Measurements from ENCODE around the gene FGF22.
"Not testable (repeated sequence)": the region's sequence is repeated elsewhere in the genome, so short reads cannot be mapped to it uniquely, and the experiment has no call there.

The FGF22 gene

DNA sequence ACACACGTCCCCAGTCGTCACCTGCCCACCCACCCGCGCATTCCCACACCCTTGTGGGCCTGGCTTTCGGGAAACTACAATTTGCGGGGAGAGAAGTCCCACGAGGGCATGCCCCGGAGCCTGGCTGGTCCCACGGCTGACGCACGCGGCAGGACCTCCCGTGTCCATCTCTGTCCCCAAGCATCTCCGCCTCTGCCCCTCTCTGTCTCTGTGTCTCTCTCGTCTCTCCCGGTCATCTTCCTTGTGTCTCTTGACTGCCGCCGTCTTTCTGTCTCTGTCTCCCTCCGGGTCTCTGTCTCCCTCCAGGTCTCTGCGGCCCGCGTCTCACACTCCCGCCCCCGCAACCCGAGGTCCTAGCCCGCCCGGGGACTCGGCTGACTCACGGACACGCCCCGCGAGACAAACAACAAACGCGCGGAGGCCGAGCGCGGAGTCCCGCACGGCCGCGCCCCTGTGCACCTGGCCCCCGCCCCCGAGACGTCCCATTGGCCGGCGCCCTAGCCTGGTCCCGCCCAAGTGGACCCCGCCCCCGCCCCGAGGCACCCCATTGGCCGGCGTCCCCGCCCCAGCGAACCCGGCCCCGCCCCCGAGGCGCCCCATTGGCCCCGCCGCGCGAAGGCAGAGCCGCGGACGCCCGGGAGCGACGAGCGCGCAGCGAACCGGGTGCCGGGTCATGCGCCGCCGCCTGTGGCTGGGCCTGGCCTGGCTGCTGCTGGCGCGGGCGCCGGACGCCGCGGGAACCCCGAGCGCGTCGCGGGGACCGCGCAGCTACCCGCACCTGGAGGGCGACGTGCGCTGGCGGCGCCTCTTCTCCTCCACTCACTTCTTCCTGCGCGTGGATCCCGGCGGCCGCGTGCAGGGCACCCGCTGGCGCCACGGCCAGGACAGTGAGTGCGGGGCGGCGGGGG lies at the start of gene FGF22:
TSS of gene FGF22 (plus strand) at position 627 of the 908 bp plus-strand sequence. CDS start at position 674, 47 bp downstream.
- DNase-seq, result peak; percentile 94

DNA sequence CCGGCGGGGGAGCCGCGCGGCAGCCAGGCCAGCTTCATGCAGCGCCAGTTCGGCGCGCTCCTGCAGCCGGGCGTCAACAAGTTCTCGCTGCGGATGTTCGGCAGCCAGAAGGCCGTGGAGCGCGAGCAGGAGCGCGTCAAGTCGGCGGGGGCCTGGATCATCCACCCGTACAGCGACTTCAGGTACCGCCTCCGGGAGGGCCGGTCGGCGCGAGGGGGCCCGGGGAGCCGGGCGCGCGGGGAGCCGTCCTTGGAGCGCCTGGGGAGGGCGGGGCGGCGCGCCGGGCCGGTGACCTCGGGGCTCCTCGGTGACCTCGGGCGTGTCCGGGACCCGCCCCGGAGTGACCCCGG lies 49.3 kb upstream of the FGF22 start:
- DNase-seq, result no peak

DNA sequence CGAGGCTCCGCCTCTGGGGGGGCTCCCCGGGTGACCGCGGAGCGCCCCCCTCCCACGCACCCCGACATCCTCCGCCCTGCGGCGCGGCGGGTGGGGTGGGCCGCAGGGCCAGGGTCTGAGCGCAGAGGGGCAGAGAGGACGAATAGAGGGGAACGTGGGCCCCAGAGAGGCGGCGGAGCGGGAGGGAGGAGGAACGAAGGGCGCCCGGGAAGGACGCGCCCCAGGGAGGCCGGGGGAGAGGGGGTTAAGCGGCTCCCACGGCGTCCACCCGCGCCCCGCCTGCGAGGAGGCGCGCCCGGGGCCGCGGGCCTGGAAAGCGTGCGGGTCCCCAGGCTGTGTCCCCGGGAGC lies 49.0 kb upstream of the FGF22 start:
- DNase-seq, result no peak

DNA sequence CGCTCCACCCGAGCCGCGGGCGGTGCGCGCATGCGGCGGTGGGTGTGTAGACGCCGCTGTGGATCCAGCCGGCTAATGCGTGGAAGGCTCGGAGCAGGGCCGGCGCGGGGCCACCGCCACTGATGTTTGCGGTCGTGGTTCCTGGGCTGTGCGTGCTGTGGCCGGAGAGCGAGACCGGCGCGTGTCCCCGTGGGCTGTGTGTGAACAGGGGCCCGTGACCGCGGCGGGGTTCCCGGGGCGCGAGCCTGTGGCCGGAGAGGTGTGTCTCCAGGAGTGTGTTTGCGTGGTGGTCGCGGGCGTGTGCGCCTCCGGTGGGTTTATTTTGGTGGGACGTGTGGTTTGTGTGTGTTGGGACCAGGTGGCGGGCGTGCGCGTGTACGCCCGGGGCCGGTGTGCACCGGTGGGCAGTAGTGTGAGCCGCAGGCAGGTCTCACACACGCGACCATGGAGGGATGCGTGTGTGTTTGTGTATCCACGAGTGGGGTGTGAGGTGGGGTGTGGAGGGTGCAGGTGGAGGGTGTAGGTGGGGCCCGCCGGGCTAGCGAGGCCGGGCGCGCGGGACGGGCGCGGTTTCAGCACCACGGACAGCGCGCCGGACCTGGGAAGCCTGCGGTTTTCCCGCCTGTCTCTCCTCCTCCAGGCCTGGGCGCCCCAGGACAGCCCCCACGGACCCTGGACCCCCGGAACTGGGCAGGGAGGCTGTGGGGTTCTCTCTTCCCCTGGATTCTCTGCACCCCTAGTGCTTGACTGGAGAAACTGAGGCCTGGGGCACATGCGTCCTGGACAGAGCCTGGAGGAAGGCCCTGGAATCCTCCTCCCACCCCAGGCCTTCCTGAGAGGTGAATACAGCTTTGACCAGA lies 48.4 kb upstream of the FGF22 start:
- DNase-seq, result no peak

DNA sequence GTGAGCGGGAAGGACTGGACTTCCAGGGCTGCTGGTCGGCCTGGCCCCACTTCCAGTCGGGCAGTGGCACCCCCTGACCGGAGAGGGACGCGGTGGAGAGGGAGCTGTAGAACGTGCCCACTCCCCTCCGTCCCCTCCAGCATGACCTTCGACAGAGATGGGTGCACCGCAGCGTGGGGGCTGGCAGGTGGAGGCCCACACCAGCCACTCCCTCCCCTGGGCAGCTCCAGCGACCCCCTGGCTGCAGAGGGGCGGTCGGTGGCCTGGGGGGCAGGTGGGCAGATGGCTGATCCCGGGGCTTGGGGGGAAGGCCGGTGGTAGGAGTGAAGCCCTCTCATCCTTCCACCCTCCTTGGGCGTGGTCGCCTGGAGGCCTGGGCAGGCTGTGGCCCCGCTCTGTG lies 47.6 kb upstream of the FGF22 start:
- no peak for DNase-seq

DNA sequence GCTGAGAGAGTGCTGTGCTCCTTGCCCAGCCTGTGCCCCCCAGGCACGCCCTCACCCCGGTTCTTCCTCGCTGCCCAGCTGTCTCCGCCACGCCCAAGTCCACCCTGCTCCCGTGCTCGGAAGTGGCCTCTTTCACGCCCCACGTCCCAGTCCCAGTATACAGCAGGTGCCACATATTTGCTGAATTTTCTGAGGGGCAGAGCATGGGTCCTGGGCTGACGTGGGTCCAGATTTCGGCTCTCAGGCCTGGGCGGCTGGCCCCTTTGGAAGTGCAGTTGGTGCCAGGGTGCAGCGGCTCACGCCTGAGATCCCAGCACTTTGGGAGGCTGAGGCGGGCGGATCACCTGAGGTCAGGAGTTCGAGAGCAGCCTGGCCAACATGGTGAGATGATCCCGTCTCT lies 46.6 kb upstream of the FGF22 start:
- no peak for DNase-seq

DNA sequence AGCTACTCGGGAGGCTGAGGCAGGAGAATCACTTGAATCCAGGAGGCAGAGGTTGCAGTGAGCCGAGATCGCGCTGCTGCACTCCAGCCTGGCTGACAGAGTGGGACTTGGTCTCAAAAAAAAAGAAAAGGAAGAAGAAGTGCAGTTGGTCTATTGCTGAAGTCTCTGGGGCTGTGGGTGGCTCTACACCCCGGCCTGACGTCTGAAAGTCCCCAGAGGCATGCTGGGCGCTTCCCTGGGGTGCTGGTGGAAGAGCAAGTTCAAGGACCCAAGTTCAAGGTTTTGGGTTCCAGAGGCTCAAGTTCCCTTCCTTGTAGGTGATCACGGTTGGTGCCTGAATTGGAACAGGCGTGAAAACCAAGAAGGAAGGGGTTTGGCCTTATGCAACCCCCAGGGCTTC lies 46.2 kb upstream of the FGF22 start:
- DNase-seq, result no peak

DNA sequence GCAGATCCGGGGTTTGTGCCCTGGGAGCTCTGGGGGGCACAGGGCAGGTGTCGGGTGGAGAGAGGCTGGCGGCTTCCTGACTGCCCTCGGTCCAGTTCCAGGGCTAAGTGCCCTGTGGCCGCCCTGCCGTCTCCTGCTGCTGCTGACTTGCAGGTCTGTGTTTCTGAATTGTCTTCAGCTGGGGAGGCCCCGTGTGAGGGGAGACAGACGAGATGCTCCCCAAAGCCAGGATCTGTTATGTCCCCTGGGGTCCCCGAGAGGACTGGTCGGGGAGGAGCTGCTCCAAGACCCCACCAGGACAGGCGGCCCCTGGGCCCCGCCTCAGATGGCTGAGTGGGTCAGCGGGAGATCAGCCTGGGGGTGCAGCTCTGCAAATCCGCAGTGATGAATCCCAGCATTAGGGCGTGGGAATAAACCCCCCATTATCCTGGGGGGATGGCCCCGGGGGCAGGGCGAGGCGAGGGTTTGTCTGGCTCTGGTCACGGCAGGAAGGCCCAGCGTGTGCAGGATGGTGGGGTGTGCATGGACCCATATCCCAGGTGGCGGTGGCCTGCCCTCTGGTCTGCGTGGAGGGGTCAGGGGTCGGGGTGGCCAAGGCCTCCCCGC lies 45.3 kb upstream of the FGF22 start:
- DNase-seq, result no peak

DNA sequence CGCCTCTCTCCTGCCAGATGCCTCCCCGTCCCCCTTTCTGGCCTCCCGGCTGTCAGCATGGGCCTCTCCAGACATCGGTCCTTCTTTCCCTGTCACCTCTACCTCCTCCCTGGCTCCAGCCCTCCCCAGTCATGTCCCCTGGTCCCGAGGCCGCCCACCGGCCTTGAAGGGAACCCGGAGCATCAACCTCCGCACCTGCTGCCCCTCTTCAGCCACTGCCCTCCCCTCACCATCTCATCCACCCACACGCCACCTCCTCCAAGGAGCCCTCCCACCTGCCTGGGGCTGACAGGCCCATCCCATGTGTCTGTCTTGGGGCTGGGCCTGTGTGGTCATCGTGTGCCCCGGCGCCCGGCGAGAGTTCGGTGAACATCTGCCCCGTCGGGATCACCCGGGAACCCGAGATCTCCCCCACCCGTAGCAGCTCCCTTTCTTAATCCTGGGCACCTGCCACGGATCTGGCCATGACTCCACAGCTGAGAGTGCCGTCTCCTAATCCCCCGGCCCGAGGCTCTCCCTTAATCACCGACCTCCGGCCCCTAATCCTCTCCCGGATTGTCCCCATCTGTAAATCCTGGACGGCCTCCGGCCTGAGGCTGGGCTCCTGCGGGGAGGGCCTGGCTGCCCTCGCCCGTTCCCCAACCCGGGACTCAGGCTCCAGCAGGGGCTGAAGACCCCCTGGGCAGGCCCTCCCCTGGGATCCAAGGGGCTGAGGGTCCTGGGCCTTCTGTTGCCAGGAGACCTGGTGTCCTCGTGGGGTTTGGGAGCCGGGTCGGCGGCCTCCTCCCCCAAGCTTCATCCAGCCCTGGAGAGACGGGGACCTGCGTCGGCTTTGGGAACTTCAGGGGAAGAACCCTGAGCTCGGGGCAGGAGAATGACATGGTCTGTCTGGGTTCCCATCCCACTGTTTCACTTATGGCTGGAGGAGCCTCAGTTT lies 44.1 kb upstream of the FGF22 start:
- no peak for DNase-seq

DNA sequence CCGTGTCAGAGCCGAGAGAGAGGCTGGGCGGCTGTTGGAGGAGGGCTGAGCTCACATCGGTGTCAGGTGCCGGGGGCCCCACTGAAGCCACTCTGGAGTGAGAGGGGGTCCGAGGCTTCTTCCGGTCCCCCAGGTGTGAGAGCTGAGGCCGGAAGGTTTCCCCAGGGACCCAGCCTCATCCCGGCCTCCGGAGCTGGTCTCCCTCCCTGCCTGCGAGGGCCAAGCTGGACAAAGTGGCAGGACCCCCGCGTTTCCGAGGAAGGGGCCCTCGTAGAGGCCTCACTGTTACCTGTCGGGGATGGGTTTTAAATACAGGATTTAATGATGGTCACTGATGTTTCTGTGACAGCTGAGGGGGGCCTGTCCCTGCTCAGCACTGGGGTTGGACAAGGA lies 43.4 kb upstream of the FGF22 start:
- DNase-seq, result no peak

DNA sequence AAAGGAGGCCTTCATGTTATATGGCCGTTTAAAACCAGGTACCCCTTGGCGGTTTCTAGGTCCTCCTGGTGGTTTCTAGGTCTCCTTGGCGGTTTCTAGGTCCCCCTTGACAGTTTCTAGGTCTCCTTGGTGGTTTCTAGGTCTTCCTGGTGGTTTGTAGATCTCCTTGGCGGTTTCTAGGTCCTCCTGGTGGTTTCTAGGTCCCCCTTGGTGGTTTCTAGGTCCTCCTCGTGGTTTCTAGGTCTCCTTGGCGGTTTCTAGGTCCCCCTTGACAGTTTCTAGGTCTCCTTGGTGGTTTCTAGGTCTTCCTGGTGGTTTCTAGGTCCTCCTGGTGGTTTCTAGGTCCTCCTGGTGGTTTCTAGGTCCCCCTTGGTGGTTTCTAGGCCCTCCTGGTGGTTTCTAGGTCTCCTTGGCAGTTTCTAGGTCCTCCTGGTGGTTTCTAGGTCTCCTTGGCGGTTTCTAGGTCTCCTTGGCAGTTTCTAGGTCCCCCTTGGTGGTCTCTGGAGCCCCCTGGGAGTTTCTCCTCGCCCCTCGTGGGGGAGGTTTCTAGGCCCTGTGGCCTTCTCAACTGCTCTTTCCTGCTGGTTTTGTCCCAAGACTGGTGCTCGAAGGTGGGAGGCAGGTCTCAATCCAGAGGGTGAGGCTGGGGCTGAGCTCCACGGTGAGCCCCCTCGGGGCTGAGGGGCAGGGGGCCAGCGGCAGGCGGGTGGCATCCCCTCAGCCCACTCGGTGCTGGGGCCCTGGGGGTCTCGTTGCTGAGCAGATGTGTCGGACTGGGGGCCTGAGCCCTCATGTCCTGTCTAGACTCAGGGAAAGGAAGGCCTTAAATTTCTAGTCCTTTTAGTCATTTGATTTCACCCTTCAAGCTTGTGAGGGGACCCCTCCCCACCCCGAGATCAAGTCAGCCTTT lies 42.0 kb upstream of the FGF22 start:
- DNase-seq, result no peak

DNA sequence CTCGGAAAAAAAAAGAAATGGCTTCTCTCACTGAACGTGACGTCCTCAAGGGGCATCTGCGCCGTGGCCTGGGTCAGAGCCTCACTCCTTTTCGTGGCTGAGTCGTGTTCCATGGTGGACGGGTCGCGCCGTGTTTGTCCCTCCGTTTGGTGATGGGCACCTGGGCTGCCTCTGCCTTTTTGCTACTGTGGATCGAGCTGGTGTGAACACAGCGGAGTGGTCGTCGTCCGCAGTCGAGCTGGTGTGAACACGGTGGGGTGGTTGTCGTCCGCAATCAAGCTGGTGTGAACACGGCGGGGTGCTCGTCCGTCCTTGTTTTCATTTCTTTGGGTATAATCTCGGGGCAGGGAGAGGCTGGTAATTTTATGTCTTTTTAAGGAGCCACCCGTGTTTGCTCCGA lies 38.4 kb upstream of the FGF22 start:
- DNase-seq, result no peak

DNA sequence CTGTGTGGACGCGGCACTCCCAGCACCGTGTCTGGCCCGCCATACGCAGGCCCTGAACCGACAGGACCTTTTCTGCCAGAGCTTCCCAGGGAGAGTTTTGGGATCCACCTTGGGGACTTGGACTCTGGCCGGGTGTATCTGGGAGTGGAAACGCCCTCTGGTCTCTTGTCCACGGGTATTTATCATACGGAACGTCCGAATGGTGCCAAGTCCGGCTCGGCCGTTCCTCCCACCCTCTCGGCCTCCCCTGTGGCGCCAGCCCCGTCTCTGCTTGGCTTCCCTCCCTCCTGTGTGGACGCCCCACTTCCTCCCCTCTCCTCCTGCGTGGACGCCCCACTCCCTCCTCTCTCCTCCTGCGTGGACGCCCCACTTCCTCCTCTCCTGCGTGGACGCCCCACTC lies 37.9 kb upstream of the FGF22 start:
- no peak for DNase-seq

DNA sequence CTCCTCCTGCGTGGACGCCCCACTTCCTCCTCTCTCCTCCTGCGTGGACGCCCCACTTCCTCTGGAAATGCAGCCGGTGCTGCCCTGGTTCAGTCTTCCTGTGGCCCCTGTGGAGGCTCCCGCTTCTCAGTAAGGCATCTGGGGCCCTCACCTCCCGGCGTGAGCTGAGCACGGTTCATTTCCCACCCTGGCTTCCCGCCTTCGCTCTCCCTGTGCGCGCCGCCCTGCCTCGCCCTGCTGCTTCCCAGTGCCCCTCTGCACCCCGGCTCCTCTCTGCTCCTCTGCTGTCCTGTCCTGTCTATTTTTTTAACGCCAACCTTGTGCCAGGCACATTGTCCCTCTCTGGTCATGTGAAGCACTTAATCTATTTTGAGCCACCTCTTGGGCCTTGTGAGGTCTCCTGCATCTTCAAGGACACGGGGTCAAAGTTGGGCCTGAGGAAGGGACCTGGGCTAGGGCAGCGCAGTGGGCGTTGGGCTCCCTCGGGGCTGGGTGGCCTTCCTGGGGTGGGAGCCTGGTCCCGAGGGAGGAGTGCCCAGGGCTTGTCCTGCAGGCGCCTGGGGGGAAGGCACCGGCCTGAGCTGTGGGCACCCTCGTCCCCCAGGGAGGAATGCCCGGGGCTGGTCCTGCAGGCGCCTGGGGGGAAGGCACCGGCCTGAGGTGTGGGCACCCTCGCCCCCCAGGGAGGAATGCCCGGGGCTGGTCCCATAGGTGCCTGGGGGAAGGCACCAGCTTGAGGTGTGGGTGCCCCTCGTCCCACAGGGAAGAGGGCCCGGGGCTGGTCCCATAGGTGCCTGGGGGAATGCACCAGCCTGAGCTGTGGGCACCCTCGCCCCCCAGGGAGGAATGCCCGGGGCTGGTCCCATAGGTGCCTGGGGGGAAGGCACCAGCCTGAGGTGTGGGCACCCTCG lies 37.0 kb upstream of the FGF22 start:
- DNase-seq, result no peak

DNA sequence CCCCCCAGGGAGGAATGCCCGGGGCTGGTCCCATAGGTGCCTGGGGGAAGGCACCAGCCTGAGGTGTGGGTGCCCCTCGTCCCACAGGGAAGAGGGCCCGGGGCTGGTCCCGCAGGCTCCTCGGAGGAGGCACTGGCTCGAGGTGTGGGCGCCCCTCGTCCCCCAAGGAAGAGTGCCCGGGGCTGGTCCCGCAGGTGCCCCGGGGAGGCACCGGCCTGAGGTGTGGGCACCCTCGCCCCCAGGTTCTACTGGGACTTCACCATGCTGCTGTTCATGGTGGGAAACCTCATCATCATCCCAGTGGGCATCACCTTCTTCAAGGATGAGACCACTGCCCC lies 36.4 kb upstream of the FGF22 start:
- DNase-seq, result not testable (repeated sequence)

DNA sequence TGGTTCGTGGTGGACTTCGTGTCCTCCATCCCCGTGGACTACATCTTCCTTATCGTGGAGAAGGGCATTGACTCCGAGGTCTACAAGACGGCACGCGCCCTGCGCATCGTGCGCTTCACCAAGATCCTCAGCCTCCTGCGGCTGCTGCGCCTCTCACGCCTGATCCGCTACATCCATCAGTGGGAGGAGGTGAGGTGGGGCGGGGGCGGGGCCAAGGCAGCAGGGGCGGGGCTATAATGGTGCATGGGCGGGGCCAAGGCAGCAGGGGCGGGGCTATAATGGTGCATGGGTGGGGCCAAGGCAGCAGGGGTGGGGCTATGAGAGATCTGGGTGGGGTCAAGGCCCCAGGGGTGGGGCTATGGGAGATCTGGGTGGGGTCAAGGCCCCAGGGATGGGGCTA lies 35.9 kb upstream of the FGF22 start:
- DNase-seq, result not testable (repeated sequence)

DNA sequence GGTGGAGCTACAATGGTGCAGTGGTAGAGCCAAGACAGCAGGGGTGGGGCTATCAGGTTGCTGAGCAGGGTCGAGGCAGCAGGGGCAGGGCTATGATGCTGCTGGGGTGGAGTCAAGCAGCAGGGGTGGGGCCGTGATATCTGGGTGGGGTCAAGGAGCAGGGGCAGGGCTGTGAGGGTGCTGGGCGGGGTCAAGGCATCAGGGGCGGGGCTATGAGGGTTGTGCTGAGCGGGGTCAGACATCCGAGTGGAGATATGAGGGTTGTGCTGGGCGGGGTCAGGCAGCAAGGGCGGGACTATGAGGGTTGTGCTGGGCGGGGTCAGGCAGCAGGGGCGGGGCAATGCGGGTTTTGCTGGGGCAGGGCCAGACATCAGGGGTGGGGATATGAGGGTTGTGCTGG lies 35.3 kb upstream of the FGF22 start:
- DNase-seq, result peak; percentile 6

DNA sequence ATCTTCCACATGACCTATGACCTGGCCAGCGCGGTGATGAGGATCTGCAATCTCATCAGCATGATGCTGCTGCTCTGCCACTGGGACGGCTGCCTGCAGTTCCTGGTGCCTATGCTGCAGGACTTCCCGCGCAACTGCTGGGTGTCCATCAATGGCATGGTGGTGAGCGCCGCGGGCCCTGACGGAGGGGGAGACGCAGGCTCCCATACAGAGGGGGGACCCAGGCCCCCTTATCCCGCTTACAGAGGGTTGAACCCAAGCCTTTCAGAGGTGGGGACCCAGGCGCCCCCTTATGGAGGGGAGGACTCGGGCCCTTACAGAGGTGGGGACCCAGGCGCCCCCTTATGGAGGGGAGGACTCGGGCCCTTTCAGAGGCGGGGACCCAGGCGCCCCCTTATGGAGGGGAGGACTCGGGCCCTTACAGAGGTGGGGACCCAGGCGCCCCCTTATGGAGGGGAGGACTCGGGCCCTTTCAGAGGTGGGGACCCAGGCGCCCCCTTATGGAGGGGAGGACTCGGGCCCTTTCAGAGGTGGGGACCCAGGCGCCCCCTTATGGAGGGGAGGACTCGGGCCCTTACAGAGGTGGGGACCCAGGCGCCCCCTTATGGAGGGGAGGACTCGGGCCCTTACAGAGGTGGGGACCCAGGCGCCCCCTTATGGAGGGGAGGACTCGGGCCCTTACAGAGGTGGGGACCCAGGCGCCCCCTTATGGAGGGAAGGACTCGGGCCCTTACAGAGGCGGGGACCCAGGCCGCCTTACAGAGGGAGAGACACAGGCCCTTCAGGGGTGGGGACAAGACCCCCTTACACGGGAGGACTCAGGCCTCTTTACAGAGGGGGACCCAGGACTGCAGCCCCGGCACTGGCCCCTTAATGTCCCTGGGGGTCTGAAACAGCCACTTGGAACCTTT lies 34.4 kb upstream of the FGF22 start:
- DNase-seq, result not testable (repeated sequence)
